SW 1271 (cell line): Measurements from ENCODE around the gene PSEN1.
"Not testable (repeated sequence)": the region's sequence is repeated elsewhere in the genome, so short reads cannot be mapped to it uniquely, and the experiment has no call there.

Experiments used
- DNase-seq, 2 experiments: peaks; one replicate each; lab custom pipeline; 2025; lab: John Stamatoyannopoulos, UW

Gene PSEN1

GRCh38 chr14:73167727-73168126 lies 31.4 kb downstream of the PSEN1 start:
- no peak for DNase-seq

DNA sequence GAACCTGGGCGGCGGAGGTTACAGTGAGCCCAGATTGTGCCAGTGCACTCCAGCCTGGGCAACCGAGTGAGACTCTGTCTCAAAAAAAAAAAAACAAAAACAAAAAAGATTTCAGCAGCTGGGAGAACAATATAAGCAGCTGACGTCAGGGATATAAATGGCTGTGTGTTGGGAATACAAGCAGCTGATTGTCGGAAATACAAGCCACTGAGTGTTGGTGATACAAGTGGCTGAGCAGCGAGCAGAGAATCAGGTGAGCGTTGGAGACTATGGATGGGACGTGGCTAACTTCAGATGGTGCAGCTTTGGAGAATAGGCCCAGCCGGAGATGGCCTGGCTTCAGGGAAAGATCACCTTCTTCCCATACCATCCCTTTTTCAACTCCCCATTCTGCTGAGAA lies 32.0 kb downstream of the PSEN1 start:
- DNase-seq: no peak

DNA sequence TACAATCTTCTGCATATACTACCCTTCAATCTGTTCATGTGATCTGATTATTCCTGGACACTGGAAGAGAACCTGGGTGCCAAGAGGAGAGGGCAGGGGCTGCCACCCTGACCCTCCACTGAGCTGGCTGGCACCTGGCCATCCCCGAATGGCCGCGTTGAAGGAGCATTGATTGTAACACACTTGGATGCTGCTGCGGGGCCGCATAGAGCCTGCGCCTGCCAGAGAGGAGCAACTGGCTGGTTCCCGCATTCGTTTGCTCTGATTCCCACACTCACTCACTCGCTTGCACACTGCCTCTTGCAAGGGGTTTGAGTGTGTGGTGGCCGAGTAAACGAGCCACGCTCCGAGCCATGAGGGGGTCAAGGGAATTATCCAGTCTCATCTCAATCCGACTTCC lies 32.4 kb downstream of the PSEN1 start:
- DNase-seq: no peak

- not testable (repeated sequence) for DNase-seq
Measured at GRCh38 chr14:73169855-73170254, 33.5 kb downstream of the PSEN1 start.

GRCh38 chr14:73170686-73171085 lies 34.4 kb downstream of the PSEN1 start:
- no peak for DNase-seq

GRCh38 chr14:73172500-73172899 lies 36.2 kb downstream of the PSEN1 start:
- no peak for DNase-seq

DNA sequence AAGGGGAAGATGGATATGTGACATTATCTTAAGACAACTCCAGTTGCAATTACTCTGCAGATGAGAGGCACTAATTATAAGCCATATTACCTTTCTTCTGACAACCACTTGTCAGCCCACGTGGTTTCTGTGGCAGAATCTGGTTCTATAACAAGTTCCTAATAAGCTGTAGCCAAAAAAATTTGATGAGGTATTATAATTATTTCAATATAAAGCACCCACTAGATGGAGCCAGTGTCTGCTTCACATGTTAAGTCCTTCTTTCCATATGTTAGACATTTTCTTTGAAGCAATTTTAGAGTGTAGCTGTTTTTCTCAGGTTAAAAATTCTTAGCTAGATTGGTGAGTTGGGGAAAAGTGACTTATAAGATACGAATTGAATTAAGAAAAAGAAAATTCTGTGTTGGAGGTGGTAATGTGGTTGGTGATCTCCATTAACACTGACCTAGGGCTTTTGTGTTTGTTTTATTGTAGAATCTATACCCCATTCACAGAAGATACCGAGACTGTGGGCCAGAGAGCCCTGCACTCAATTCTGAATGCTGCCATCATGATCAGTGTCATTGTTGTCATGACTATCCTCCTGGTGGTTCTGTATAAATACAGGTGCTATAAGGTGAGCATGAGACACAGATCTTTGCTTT lies 36.9 kb downstream of the PSEN1 start:
- peak; percentile 30 to 59 for DNase-seq

- no peak for DNase-seq
Measured at GRCh38 chr14:73176685-73177084, 40.4 kb downstream of the PSEN1 start.

DNA sequence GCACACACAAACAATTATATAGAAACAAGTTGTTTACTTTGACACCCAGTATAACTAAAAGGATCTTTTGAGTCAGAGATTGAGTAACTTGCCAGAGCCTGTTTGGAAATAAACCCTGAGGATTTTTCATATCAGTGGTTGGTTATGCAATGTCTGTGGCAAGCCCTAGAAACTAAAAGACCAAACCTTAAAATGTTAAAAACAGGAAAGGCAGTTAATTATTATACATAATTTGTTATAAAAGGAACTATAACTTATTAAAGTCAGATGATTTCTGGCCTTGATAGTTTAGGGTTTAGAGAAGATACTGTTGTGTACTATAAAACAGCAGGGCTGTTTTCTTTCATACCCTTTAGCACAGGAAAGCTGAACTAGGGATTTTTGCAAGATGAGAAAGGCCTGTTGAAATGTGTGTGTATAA lies 44.1 kb downstream of the PSEN1 start:
- DNase-seq: peak in 1 of 2 experiments; percentile 44

GRCh38 chr14:73180969-73181368 lies 44.7 kb downstream of the PSEN1 start:
- not testable (repeated sequence) for DNase-seq

GRCh38 chr14:73188501-73188911 lies 52.2 kb downstream of the PSEN1 start:
- DNase-seq: no peak

- DNase-seq: no peak
Measured at GRCh38 chr14:73189651-73190050, 53.3 kb downstream of the PSEN1 start.

- DNase-seq: no peak
Measured at GRCh38 chr14:73191441-73191840, 55.1 kb downstream of the PSEN1 start.

DNA sequence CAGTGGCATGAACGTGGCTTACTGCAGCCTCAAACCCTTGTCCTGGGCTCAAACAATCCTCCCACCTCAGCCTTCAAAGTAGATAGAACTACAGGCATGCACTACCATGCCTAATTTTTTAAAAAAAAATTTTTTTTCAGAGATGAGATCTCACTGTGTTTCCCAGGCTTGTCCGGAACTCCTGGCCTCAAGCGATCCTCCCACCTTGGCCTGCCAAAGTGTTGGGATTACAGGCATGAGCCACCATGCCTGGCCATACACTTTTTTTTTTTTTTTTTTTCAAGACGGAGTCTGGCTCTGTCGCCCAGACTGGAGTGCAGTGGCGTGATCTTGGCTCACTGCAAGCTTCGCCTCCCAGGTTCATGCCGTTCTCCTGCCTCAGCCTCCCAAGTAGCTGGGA lies 58.0 kb downstream of the PSEN1 start:
- DNase-seq: not testable (repeated sequence)

DNA sequence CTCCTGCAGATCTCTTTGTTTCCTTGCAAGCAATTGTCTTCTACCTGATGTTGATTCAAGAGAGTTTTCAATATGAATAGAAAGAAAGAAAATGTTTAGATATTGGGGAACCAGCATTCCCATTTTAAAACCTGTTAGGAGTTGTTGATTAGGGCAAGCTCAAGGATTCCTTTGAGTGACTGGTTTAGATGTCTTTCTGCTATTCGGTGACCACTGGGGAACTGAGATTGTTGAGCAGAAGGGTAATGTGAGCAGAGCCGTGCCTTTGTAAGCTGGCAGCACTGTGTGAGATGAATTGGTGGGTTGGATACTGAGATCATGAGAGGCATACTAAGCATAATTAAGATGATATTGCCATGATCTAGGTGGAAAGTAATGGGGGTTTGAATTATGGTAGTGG lies 61.9 kb downstream of the PSEN1 start:
- DNase-seq: no peak

- DNase-seq: no peak
Measured at GRCh38 chr14:73203527-73203926, 67.2 kb downstream of the PSEN1 start.

GRCh38 chr14:73207615-73208014 lies 71.3 kb downstream of the PSEN1 start:
- no peak for DNase-seq

- no peak for DNase-seq
Measured at GRCh38 chr14:73208390-73208789, 72.1 kb downstream of the PSEN1 start.

GRCh38 chr14:73208846-73209245 lies 72.5 kb downstream of the PSEN1 start:
- no peak for DNase-seq

DNA sequence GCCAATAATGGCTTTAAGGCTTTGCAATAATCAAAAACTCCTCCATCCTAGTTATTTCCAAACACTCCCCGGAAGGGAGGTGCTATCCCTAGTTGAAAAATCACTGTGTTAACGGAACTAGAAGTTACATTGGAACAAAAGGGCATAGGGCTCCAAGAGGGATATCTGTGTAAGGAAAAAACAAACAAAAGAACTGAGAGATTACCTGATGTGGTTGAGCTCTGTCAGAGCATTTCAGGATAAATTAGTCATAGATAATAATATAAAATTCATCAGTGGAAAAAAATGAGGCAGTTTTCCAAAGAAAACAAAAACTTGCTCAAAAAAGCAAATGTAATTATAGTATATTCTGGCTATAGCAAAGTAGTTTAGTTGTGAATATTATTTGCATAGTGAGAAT lies 73.6 kb downstream of the PSEN1 start:
- no peak for DNase-seq

DNA sequence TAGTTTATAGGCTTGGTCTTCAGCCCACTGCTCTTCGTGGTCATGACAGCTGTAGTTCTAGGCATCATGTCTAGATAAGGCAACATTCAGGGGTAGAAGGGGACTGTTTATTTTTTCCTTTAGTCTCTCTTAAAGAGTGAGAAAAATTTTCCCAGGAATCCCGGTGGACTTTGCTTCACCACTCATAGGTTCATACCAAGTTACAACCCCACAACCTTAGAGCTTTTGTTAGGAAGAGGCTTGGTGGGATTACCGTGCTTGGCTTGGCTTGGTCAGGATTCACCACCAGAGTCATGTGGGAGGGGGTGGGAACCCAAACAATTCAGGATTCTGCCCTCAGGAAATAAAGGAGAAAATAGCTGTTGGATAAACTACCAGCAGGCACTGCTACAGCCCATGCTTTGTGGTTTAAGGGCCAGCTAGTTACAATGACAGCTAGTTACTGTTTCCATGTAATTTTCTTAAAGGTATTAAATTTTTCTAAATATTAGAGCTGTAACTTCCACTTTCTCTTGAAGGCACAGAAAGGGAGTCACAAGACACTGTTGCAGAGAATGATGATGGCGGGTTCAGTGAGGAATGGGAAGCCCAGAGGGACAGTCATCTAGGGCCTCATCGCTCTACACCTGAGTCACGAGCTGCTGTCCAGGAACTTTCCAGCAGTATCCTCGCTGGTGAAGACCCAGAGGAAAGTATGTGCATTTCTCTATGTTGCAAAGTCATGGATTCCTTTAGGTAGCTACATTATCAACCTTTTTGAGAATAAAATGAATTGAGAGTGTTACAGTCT lies 75.1 kb downstream of the PSEN1 start:
- no peak for DNase-seq

- DNase-seq: no peak
Measured at GRCh38 chr14:73216030-73216429, 79.7 kb downstream of the PSEN1 start.

DNA sequence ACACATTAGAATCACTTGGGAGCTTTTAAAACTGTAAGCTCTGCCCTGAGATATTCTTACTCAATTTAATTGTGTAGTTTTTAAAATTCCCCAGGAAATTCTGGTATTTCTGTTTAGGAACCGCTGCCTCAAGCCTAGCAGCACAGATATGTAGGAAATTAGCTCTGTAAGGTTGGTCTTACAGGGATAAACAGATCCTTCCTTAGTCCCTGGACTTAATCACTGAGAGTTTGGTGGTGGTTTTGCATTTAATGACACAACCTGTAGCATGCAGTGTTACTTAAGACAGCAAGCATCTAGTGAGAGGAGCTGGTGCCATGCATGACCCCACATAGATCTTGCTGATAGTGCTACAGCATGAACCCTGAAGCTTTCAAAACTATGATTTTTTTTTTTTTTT lies 81.1 kb downstream of the PSEN1 start:
- DNase-seq: no peak

GRCh38 chr14:73220061-73220460 lies 83.8 kb downstream of the PSEN1 start:
- DNase-seq: no peak
